Stomach (tissue), 9 donors: ENCODE data around the gene AUTS2. TPM values are rescaled to one million over a fixed set of nuclear protein-coding genes. Genes with fewer than 3 reads are reported as not detected.

Experiments
- DNase-seq, 2 donors: peaks; one replicate each; pipeline versions ENCODE4 v3.0.0 to v3.0.0-alpha.2; 2013 to 2019
- H3K27ac ChIP-seq, 5 donors: fragments of 200-600 bp in 4 of 5; sonication (generic) in 4 of 5; one replicate each; pipeline ENCODE4 v1.5.1; 2013 to 2019; ENCODE audit warnings: mild to moderate bottlenecking in 1 of 5, moderate library complexity in 1 of 5
- H3K27me3 ChIP-seq, 3 donors: fragments of 200-600 bp; sonication (generic); one replicate each; pipeline ENCODE4 v1.5.1; 2017 to 2019; ENCODE audit warnings: mixed run types in 1 of 3
- H3K36me3 ChIP-seq, 4 donors: fragments of 200-600 bp; sonication (generic); 1 replicate in 3 of 4; 2 replicates in 1 of 4; pipeline ENCODE4 v1.5.1; 2016 to 2019
- H3K4me1 ChIP-seq, 4 donors: fragments of 200-600 bp; sonication (generic); one replicate each; pipeline ENCODE4 v1.5.1; 2016 to 2019
- H3K4me3 ChIP-seq, 4 donors: fragments of 200-600 bp; sonication (generic) in 3 of 4; one replicate each; pipeline ENCODE4 v1.5.1; 2016 to 2019; ENCODE audit warnings: mild to moderate bottlenecking in 1 of 4
- H3K9me3 ChIP-seq, 4 donors: fragments of 200-600 bp; sonication (generic); one replicate each; pipeline ENCODE4 v1.5.1; 2016 to 2019
- EP300 ChIP-seq: sonication (generic); formaldehyde crosslinking; IDR thresholded peaks from one replicate; pipeline ENCODE4 v1.6.1; 2017; ENCODE audit warnings: antibody characterized with exemption
- POLR2A ChIP-seq, 4 donors: fragments of 450-650 bp; IDR thresholded peaks; one replicate each; pipeline ENCODE4 v1.6.1; 2016; ENCODE audit warnings: antibody characterized with exemption in 4 of 4, control low read depth in 2 of 4, mild to moderate bottlenecking in 1 of 4, moderate library complexity in 1 of 4
- POLR2AphosphoS5 ChIP-seq, 3 donors: sonication (generic); formaldehyde crosslinking; IDR thresholded peaks; one replicate each; pipeline ENCODE4 v1.6.1; 2016; ENCODE audit warnings: antibody characterized with exemption in 3 of 3
- WGBS, 5 donors: extraction: QIAGEN DNeasy Blood & Tissue Kit in 3 of 5; methylation state at CpG; one replicate each; pipeline versions ENCODE4 v1.1.5 to v1.1.7; 2013 to 2018; 5-methylcytosine and 5-hydroxymethylcytosine counted together
- intact Hi-C: fragments of 100-400 bp; cut with DNase I; formaldehyde crosslinking; loops from one replicate; pipeline ENCODE4 v1.15.1; 2023; ENCODE audit warnings: low total_unique reads
- polyA plus RNA-seq, 3 donors: library from polyadenylated mRNA; stranded (reverse); fragments of 200-250 nt; gene quantifications; one replicate each; pipeline ENCODE4 v1.2.3, GENCODE V29; 2013
- total RNA-seq, 5 donors: library from RNA; depleted of rRNA; stranded (reverse); fragments of >200 nt; gene quantifications; one replicate each; pipeline versions ENCODE4 v1.1.0 to v1.2.3, GENCODE V29; 2014 to 2016
- TF ChIP-seq, protein P1 (sequence below), 7 experiments: fragments of 450-650 bp in 4 of 7; fragments of 200-600 bp in 3 of 7; sonication (generic) in 3 of 7; IDR thresholded peaks; one replicate each; pipeline ENCODE4 v1.5.1; 2016 to 2019; ENCODE audit warnings: antibody characterized with exemption in 7 of 7, control low read depth in 2 of 7, mild to moderate bottlenecking in 1 of 7
- donor health status: healthy with polysubstance abuse.
- donor health status: Bipolar disorder and iron deficiency.
- donor health status: healthy.

AUTS2 gene
- total and polyA plus RNA-seq, 8 donors = 3.8 to 90.3 (median 38.1) TPM

- Histone ChIP-seq H3K27ac (no peak overlapping the region), H3K4me3 (no peak overlapping the region), H3K9me3 (no peaks in the 10 kb centered on the region), H3K36me3 (no peaks in the 10 kb centered on the region), H3K4me1 (no peaks in the 10 kb centered on the region), H3K27me3 (no peaks in the 10 kb centered on the region)
- no peak for DNase-seq
- intact Hi-C loops = no loop called here
- TF ChIP-seq EP300 (no peak), POLR2AphosphoS5 (IDR thresholded peaks at IDR 0.05) (no peak), POLR2A (IDR thresholded peaks at IDR 0.05) (no peak)
- TF ChIP-seq, protein P1, sequence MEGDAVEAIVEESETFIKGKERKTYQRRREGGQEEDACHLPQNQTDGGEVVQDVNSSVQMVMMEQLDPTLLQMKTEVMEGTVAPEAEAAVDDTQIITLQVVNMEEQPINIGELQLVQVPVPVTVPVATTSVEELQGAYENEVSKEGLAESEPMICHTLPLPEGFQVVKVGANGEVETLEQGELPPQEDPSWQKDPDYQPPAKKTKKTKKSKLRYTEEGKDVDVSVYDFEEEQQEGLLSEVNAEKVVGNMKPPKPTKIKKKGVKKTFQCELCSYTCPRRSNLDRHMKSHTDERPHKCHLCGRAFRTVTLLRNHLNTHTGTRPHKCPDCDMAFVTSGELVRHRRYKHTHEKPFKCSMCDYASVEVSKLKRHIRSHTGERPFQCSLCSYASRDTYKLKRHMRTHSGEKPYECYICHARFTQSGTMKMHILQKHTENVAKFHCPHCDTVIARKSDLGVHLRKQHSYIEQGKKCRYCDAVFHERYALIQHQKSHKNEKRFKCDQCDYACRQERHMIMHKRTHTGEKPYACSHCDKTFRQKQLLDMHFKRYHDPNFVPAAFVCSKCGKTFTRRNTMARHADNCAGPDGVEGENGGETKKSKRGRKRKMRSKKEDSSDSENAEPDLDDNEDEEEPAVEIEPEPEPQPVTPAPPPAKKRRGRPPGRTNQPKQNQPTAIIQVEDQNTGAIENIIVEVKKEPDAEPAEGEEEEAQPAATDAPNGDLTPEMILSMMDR (IDR thresholded peaks at IDR 0.05) = no peak
- 82 to 93% (median 92%) methylated on average over 4 of the region's 4 CpGs for WGBS, 5 donors
Observed at GRCh38 chr7:69749994-69750393, 151.7 kb downstream of the AUTS2 start.

DNA sequence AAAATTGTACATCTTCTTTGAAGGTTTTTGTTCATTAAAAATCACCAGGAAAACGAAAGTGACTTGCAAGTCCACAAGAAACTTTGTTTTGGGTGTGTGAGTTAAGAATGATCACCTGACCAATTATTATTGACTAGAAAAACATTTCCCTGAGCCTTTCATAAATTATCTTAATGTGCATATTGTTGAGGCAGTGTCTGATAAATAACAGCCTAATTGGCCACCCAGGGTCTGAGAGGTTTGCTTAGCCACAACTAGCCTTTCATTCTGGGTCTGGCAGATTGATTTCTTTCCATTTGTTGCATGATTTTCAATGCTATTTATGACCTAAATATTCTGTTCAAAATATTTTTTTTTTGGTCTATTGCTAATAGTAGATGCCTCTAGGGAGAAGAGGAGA is 152.8 kb downstream of the AUTS2 start:
- no peaks in the 10 kb centered on the region for H3K9me3 ChIP-seq
- no peak for TF ChIP-seq POLR2A (IDR thresholded peaks at IDR 0.05)
- TF ChIP-seq POLR2AphosphoS5 (IDR thresholded peaks at IDR 0.05) = no peak
- no peak for TF ChIP-seq EP300
- TF ChIP-seq, protein P1 (IDR thresholded peaks at IDR 0.05) = no peak
- H3K36me3 ChIP-seq = no peaks in the 10 kb centered on the region
- intact Hi-C loops = no loop called here
- DNase-seq = no peak
- no peak overlapping the region for H3K27ac ChIP-seq
- H3K27me3 ChIP-seq = no peaks in the 10 kb centered on the region
- peaks cover 0 to 2% (median 1%) of the 10 kb centered on the region in 4 donors for H3K4me1 ChIP-seq
- WGBS, 5 donors = 25 to 61% (median 46%) methylated on average over 1 of the region's 1 CpG
- no peak overlapping the region for H3K4me3 ChIP-seq

DNA sequence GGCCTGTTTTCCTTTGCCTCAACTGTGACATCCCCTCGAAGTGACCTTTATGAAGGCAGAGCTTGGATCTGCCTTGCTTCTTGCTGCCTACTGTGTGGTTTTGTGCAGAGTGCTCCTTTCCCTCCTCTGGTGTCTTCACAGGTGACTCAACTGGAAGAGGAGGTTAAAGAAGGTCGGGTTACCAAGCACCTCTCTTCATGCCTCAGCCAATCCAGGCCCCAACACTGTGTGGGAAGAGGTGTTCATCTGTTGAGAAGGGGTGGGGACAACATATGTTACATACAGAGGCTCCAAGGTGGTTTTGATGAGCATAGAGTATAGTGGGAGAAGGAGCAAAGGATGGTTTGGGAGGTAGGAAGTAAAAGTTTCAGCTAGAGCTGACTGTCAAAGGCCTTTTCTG is 155.7 kb downstream of the AUTS2 start:
- no peak for TF ChIP-seq POLR2A (IDR thresholded peaks at IDR 0.05)
- TF ChIP-seq, protein P1 (IDR thresholded peaks at IDR 0.05) = no peak
- no peak for TF ChIP-seq EP300
- no peak for TF ChIP-seq POLR2AphosphoS5 (IDR thresholded peaks at IDR 0.05)
- DNase-seq = no peak
- peaks cover 0 to 18% (median 7%) of the 10 kb centered on the region in 4 donors for H3K4me1 ChIP-seq
- no peaks in the 10 kb centered on the region for H3K36me3 ChIP-seq
- H3K27me3 ChIP-seq = no peaks in the 10 kb centered on the region
- H3K27ac ChIP-seq = no peak overlapping the region
- no peak overlapping the region for H3K4me3 ChIP-seq
- H3K9me3 ChIP-seq = no peaks in the 10 kb centered on the region
- WGBS, 5 donors = 28 to 76% (median 48%) methylated on average over 2 of the region's 2 CpGs
- intact Hi-C loops = no loop called here

- no peaks in the 10 kb centered on the region for H3K36me3 ChIP-seq
- no peak overlapping the region for H3K4me3 ChIP-seq
- WGBS, 5 donors = 76 to 92% (median 80%) methylated on average over 3 of the region's 3 CpGs
- H3K4me1 ChIP-seq = peaks cover 0 to 18% (median 7%) of the 10 kb centered on the region in 4 donors
- DNase-seq = no peak
- no peaks in the 10 kb centered on the region for H3K27me3 ChIP-seq
- no peak overlapping the region for H3K27ac ChIP-seq
- TF ChIP-seq, protein P1 (IDR thresholded peaks at IDR 0.05) = no peak
- TF ChIP-seq EP300 = no peak
- no peak for TF ChIP-seq POLR2AphosphoS5 (IDR thresholded peaks at IDR 0.05)
- intact Hi-C loops = no loop called here
- H3K9me3 ChIP-seq = no peaks in the 10 kb centered on the region
Observed at GRCh38 chr7:69754476-69754875, 156.2 kb downstream of the AUTS2 start.
